ENCODE data around the gene TMEM8B. TPM values are rescaled to one million over a fixed set of nuclear protein-coding genes. Genes with fewer than 3 reads are reported as not detected.

TMEM8B gene
- polyA plus RNA-seq, 1 donor (not counting 4 experiments of a cell fraction or from before 2014, with no cell fraction given) = 1.3 TPM

- Histone ChIP-seq H3K79me2 (ENCODE audit: control insufficient read depth, insufficient read depth, low read length) (no peaks in the 10 kb centered on the region), H3K36me3 (ENCODE audit: control insufficient read depth in 2 of 2, extremely low read depth in 1 of 2, insufficient read depth in 2 of 2, low read length in 2 of 2) (no peaks in the 10 kb centered on the region), H3K4me2 (ENCODE audit: control insufficient read depth, extremely low read depth, insufficient read depth, low read depth, low read length) (no peak overlapping the region), H3K9me3 (ENCODE audit: control insufficient read depth, low read depth, low read length) (no peaks in the 10 kb centered on the region), H3K27ac (ENCODE audit: control insufficient read depth, insufficient read depth, low read length) (no peak overlapping the region), H3K4me3 (ENCODE audit: control insufficient read depth in 2 of 3, extremely low read depth in 1 of 3, insufficient read depth in 2 of 3, low read depth in 1 of 3, low read length in 3 of 3) (no peak overlapping the region), H2AFZ (ENCODE audit: control insufficient read depth, low read length) (no peak overlapping the region), H4K20me1 (ENCODE audit: control insufficient read depth, extremely low read depth, insufficient read depth, low read length) (no peaks in the 10 kb centered on the region), H3K9ac (ENCODE audit: control insufficient read depth, extremely low read depth, insufficient read depth, low read length) (no peak overlapping the region), H3K27me3 (ENCODE audit: control insufficient read depth, extremely low read depth, insufficient read depth, low read length) (no peaks in the 10 kb centered on the region), H3K4me1 (ENCODE audit: control insufficient read depth, extremely low read depth, insufficient read depth, low read length) (no peaks in the 10 kb centered on the region), H3K9me1 (ENCODE audit: control insufficient read depth, extremely low read depth, insufficient read depth, low read length) (no peaks in the 10 kb centered on the region)
- no peak for FAIRE-seq
- TF ChIP-seq CTCF (optimal IDR thresholded peaks at IDR 0.05 in 1 of 3, IDR thresholded peaks at IDR 0.05 in 1 of 3, conservative IDR thresholded peaks at IDR 0.05 in 1 of 3; ENCODE audit: extremely low read depth in 1 of 3, insufficient read depth in 2 of 3, low read length in 3 of 3) = no peak
- no peak for TF ChIP-seq EZH2 (IDR thresholded peaks at IDR 0.05; ENCODE audit: low read length)
- dilution Hi-C loops (cut with MboI; ENCODE audit: extremely low pct_ligation_motif_present, low sequenced_read_pairs) = no loop called here
- DNase-seq (ENCODE audit: low read depth, low spot score) = no peak
These were observed 62.6 kb downstream of the TMEM8B start for GRCh38 chr9:35891646-35892045.

- no peak overlapping the region for H2AFZ ChIP-seq (ENCODE audit: control insufficient read depth, low read length)
These were observed 63.0 kb downstream of the TMEM8B start for GRCh38 chr9:35892051-35892450.

More at GRCh38 chr9:35892051-35892450, 63.0 kb downstream of the TMEM8B start:
- no peak overlapping the region for H3K4me3 ChIP-seq (ENCODE audit: control insufficient read depth in 2 of 3, extremely low read depth in 1 of 3, insufficient read depth in 2 of 3, low read depth in 1 of 3, low read length in 3 of 3)
- FAIRE-seq (no peak), DNase-seq (ENCODE audit: low read depth, low spot score) (no peak)
- dilution Hi-C loops (cut with MboI; ENCODE audit: extremely low pct_ligation_motif_present, low sequenced_read_pairs) = no loop called here
- H3K9ac ChIP-seq (ENCODE audit: control insufficient read depth, extremely low read depth, insufficient read depth, low read length) = no peak overlapping the region
- TF ChIP-seq EZH2 (IDR thresholded peaks at IDR 0.05; ENCODE audit: low read length) = no peak
- no peak for TF ChIP-seq CTCF (optimal IDR thresholded peaks at IDR 0.05 in 1 of 3, IDR thresholded peaks at IDR 0.05 in 1 of 3, conservative IDR thresholded peaks at IDR 0.05 in 1 of 3; ENCODE audit: extremely low read depth in 1 of 3, insufficient read depth in 2 of 3, low read length in 3 of 3)
- H3K36me3 ChIP-seq (ENCODE audit: control insufficient read depth in 2 of 2, extremely low read depth in 1 of 2, insufficient read depth in 2 of 2, low read length in 2 of 2) = no peaks in the 10 kb centered on the region
- H3K27ac ChIP-seq (ENCODE audit: control insufficient read depth, insufficient read depth, low read length) = no peak overlapping the region
- no peaks in the 10 kb centered on the region for H3K4me1 ChIP-seq (ENCODE audit: control insufficient read depth, extremely low read depth, insufficient read depth, low read length)
- no peaks in the 10 kb centered on the region for H3K9me1 ChIP-seq (ENCODE audit: control insufficient read depth, extremely low read depth, insufficient read depth, low read length)
- no peaks in the 10 kb centered on the region for H3K79me2 ChIP-seq (ENCODE audit: control insufficient read depth, insufficient read depth, low read length)
- H3K4me2 ChIP-seq (ENCODE audit: control insufficient read depth, extremely low read depth, insufficient read depth, low read depth, low read length) = no peak overlapping the region
- no peaks in the 10 kb centered on the region for H3K9me3 ChIP-seq (ENCODE audit: control insufficient read depth, low read depth, low read length)
- no peaks in the 10 kb centered on the region for H4K20me1 ChIP-seq (ENCODE audit: control insufficient read depth, extremely low read depth, insufficient read depth, low read length)
- no peaks in the 10 kb centered on the region for H3K27me3 ChIP-seq (ENCODE audit: control insufficient read depth, extremely low read depth, insufficient read depth, low read length)
